HG02973 (cell line): ENCODE measurements around the gene SLC5A3.

Source experiments
- ATAC-seq: cut with Tn5 transposase; IDR thresholded peaks from one replicate; pipeline ENCODE4 v1.9.1; 2021; ENCODE audit warnings: moderate library complexity; ENCODE audit not compliant: unreplicated experiment

Gene SLC5A3

GRCh38 chr21:34073032-34073748 is at the start of gene SLC5A3, which contains the start of gene MRPS6:
Gene SLC5A3, plus strand, starts transcription at chr21:34073578. Its CDS starts 21,621 bp downstream, at chr21:34095199.
Gene MRPS6, plus strand, starts transcription at chr21:34073578. Its CDS starts 123 bp downstream, at chr21:34073701.
- peak; percentile 61 for ATAC-seq

GRCh38 chr21:34023691-34024373 is 49.5 kb upstream of the SLC5A3 start:
- no peak for ATAC-seq

DNA sequence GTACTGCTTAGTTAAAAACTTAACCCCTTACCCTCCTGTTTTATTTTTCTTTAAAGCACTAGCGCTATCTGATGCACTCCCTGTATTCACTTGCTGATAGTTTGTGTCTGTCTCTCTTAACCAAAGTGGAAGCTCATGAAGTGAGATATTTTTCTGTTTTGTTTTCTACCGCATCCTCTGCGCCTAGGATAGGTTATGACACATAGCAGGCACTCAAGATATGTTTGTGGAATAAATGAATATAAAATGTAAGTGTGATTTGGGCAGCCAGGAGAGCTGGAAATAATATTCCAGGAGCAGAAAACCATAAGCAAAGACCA is 49.0 kb upstream of the SLC5A3 start:
- ATAC-seq = no peak

GRCh38 chr21:34027721-34028461 is 45.5 kb upstream of the SLC5A3 start:
- no peak for ATAC-seq

- peak; percentile 71 for ATAC-seq
Measured at GRCh38 chr21:34029743-34030528, 43.4 kb upstream of the SLC5A3 start.

- no peak for ATAC-seq
Measured at GRCh38 chr21:34031835-34032370, 41.5 kb upstream of the SLC5A3 start.

DNA sequence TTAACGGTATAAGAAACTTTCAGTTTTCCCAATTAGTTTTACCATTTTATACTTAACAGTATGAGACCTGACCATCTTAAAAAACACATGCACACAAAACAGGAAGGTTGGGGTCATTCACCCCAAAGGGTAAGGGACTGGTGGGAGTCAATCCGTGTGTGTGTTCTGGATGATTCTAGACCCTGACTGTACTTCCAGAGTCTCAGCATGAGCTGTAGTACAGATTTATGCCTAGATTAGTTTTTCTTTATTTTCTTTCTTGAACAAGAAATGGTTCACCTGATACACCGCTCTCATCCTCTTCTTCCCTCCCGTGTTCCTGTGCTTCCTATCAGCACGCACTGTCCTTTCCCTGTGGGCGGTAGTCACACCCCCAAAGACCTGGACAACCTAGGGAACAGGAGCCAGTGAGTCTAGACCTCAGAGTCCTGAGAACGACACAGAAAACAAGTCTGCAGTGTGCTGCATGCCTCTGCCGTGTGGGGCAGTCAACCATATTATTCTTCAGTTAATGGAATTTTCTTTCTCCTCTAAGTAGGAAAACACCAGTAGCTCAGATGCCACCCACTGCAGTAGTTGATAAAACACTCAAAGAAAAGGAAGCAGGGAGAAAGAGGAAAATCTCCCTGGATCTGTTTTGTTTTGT is 38.9 kb upstream of the SLC5A3 start:
- ATAC-seq = no peak

DNA sequence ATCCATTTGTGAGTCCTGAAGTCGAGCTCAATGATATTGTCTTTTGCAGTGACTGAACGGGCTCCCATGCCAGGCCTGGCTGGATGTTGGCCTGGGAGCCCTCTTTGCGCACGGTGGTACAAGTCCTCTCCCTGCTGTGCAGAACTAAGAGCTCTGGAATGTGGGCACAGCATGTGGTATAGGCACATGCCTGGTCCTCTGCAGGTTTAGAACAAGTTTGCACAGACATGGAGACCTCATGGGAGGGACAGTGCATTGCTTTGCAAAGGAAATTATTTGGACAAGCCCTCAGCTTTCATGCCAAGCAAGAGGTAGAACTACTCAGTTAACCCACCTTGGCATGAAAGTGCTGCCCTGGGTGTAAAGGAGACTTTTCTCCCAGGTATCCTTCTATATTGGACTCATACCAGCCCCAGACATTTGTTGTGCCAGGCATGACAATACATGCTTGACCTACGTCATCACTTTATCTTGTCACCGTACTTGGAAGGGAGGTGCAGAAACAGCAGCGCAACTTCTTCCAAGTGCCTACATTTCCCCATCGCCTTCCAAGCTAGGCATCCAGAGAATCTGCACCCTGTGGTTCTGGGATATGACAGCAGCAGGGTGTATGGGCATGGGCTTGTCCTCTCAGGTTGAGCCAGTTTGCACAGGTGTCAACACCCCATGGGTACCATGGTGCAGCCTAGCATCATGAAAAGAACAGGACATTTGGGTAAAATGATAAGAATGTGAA is 37.6 kb upstream of the SLC5A3 start:
- no peak for ATAC-seq

DNA sequence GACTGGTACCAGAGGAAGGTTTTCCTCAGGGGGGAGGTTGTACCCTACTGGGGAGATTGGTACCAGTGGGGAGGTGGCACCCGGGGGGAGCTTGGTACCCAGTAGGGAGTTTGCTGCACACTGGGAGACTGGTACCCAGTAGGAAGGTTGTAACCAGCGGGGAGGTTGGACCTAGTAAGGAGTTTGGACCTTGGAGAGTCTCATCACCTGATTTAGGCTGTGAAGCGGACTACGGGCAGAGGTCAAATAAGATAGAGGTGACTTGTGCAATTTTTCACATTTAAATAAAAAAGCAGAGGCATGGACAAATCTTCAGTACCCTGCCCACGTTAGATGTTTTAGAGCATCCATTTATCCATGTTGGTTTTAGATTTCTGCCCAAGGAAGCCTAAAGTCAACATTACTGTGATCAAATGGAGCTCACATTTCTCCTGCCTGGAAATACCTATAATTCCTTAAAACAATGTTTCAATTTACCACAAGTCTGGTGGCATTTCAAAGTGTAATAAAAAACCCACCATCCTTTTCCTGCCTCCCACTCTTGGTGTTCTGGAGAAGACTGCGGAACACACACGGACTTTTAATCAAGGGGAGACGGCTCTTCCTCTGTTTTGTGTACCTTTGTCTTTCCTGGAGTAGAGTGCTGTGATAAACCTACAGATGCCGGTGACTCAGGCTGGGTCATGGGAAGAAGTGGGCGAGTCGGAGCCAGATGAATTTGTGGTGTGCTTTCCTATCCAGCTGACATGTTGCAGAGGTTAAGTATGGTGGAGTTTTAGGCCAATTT is 36.2 kb upstream of the SLC5A3 start:
- ATAC-seq = no peak

DNA sequence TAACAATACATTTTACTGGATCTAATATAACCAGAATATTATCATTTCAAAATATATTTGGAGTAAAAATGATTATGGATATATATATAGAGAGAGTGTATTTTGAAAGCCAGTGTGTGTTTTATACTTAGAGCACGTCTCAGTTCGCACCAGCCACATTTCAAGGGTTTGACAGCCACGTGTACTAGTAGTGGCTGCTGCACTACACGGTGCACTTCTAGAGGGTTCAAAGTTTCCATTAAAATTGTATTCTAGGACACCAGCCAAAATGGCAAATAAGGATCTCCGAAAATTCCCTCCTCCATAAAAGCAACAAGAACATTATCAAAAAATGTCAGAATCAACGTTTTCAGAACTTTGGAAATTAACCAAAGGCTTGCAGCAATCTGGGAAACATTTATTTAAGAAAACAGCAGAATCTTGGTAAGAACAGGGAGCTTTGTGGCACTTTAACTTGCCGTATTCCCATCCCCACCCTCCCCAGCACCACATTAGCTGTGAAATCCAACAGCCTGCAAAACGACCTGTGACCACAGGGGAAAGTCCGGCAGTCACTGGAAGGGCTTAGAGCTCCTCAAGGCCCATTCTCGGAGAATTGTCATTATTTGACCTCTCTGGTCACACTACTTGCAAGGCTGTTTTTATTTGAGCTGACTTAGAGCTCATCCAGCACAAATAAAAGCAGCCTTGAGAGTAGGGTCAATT is 33.5 kb upstream of the SLC5A3 start:
- ATAC-seq = no peak

- ATAC-seq = no peak
Measured at GRCh38 chr21:34042735-34043134, 30.6 kb upstream of the SLC5A3 start.

- no peak for ATAC-seq
Measured at GRCh38 chr21:34043333-34043732, 30.0 kb upstream of the SLC5A3 start.

- ATAC-seq = no peak
Measured at GRCh38 chr21:34046917-34047316, 26.5 kb upstream of the SLC5A3 start.

GRCh38 chr21:34047835-34048234 is 25.5 kb upstream of the SLC5A3 start:
- ATAC-seq = no peak

GRCh38 chr21:34052171-34052570 is 21.2 kb upstream of the SLC5A3 start:
- ATAC-seq = no peak

- no peak for ATAC-seq
Measured at GRCh38 chr21:34054259-34054658, 19.1 kb upstream of the SLC5A3 start.

DNA sequence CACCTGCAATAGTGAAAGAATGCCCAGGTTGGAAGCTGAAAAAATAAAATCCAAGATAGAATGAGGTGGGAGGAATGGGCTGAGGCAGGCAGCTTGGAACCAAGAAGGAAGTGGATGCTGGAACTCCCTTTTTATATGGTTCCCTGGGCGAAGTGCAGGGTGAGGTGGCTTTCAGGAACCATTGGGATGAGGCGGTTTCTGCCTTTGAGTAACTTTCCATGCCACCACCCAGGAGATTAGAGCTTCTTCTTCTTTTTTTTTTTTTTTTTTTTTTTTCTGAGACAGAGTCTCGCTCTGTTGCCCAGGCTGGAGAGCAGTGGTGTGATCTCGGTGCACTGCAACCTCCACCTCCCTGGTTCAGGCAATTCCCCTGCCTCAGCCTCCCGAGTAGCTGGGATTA is 17.8 kb upstream of the SLC5A3 start:
- no peak for ATAC-seq

DNA sequence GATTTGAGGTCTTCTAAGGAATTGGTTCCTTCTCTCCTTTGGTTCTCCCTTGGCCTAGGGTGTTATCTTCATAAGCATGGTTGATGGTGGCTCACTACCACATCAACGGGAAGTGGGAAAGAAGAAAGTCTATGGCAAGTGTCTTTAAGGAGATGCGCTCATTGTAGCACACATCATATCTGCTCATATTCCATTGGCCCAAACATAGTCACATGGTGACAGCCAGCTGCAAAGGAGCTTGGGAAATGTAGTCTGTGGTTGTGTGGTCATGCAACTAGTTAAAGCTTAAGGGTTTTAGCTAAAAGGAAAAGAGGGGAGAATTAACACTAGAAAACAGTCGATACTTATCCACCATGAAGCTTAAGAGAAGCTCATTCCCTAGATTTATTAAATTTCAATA is 11.4 kb upstream of the SLC5A3 start:
- no peak for ATAC-seq
